ENCODE results near the gene TRIM71. TPM values are rescaled to one million over a fixed set of nuclear protein-coding genes. Genes with fewer than 3 reads are reported as not detected.

Gene TRIM71
- total RNA-seq, 4 donors from 2014 or later = not detected

DNA sequence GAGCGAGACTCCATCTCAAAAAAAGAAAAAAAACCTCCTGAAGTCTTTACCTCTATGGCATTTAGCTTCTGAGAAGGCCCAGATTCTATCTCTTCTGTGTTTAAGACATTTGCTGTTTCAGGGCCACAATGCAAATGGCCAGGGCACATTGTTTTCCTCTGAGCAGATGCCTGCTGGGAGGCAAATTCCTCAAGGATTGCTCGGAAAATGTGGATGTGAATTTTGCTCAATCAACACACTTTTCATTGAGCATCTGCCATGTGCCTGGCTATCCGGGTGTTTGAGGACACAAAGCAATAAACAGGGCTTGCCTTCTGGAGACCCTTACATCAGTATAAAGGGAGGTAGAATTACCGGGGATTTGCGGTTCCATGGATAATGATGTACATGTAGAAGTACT lies 20.0 kb downstream of the TRIM71 start:
- intact Hi-C loops (cut with DNase I; ENCODE audit: low total_unique reads) (no loop called here), in situ Hi-C loops (cut with MboI; ENCODE audit: low pct_ligation_motif_present in 1 of 4, low pct_unique_long_range_greater_than_20kb in 1 of 4, low sequenced_read_pairs in 3 of 4) (no loop called here)
- H3K27me3 ChIP-seq = peaks cover 11% of the 10 kb centered on the region
- no peak for DNase-seq
- H3K27ac ChIP-seq = no peak overlapping the region
- H3K4me1 ChIP-seq = no peaks in the 10 kb centered on the region
- no peaks in the 10 kb centered on the region for H3K36me3 ChIP-seq
- no peaks in the 10 kb centered on the region for H3K9me3 ChIP-seq
- no peak overlapping the region for H3K4me3 ChIP-seq
- no peak for TF ChIP-seq EP300 (IDR thresholded peaks at IDR 0.05; ENCODE audit: low read depth)
- no peak for TF ChIP-seq POLR2AphosphoS5 (IDR thresholded peaks at IDR 0.05)
- no peak for TF ChIP-seq CTCF (IDR thresholded peaks at IDR 0.05)
- TF ChIP-seq POLR2A (IDR thresholded peaks at IDR 0.05) = no peak
- WGBS, 2 donors (ENCODE audit: low coverage in 1 of 2) = 87 to 90% methylated on average over 4 to 5 of the region's 5 CpGs

- in situ Hi-C loops (cut with MboI; ENCODE audit: low pct_ligation_motif_present in 1 of 4, low pct_unique_long_range_greater_than_20kb in 1 of 4, low sequenced_read_pairs in 3 of 4) (no loop called here), intact Hi-C loops (cut with DNase I; ENCODE audit: low total_unique reads) (no loop called here)
- Histone ChIP-seq H3K9me3 (no peaks in the 10 kb centered on the region), H3K4me3 (no peak overlapping the region), H3K27me3 (peaks cover 2% of the 10 kb centered on the region), H3K27ac (no peak overlapping the region), H3K4me1 (no peaks in the 10 kb centered on the region), H3K36me3 (no peaks in the 10 kb centered on the region)
- no peak for DNase-seq
- TF ChIP-seq CTCF (IDR thresholded peaks at IDR 0.05) (no peak), EP300 (IDR thresholded peaks at IDR 0.05; ENCODE audit: low read depth) (no peak), POLR2AphosphoS5 (IDR thresholded peaks at IDR 0.05) (no peak), POLR2A (IDR thresholded peaks at IDR 0.05) (no peak)
- WGBS, 2 donors (ENCODE audit: low coverage in 1 of 2) = 35 to 57% methylated on average over 2 to 4 of the region's 4 CpGs
Observed at GRCh38 chr3:32839714-32840085, 21.9 kb downstream of the TRIM71 start.

DNA sequence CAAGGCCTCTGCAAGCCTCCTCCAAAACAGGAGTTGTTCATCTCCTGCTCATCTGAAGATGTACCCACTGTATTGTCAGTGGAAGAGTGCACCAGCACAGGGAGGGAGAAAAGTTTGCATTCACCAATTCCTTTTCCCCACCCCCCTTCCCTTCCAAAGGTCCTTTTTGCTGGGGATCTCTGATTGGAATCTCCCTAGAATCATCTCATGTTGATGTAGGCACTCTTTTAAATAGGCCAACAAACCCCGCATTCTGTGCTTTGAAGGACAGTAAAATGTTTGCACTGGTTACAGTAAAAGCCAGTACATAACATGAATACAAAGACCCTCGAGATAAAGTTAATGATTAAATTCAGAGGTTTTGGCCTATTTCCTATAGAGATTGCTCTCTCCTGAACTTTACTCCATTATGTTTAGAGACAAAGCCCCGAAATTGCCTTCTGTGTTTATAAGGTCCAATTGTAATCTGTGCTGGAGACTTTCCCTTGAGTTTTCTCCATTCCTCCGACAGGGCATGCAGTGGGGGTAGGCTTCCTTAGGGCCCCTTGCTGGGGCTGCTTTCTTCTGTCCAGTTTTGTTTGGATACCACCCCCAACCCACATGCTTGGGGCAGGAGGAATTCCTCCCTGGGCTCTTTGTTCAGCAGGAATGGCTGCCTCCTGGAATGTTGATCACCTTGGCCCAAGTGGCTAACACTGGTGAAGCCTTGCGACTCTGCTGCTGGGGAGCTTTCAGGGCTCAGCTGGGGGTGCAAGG lies 22.5 kb downstream of the TRIM71 start:
- 59 to 72% methylated on average over 2 to 5 of the region's 5 CpGs for WGBS, 2 donors (ENCODE audit: low coverage in 1 of 2)
- Histone ChIP-seq H3K4me3 (no peak overlapping the region), H3K9me3 (no peaks in the 10 kb centered on the region), H3K27me3 (no peaks in the 10 kb centered on the region), H3K36me3 (no peaks in the 10 kb centered on the region), H3K4me1 (no peaks in the 10 kb centered on the region), H3K27ac (no peak overlapping the region)
- TF ChIP-seq POLR2A (IDR thresholded peaks at IDR 0.05) (no peak), CTCF (IDR thresholded peaks at IDR 0.05) (no peak), EP300 (IDR thresholded peaks at IDR 0.05; ENCODE audit: low read depth) (no peak)
- intact Hi-C loops (cut with DNase I; ENCODE audit: low total_unique reads) = no loop called here
- in situ Hi-C loops (cut with MboI; ENCODE audit: low pct_ligation_motif_present in 1 of 4, low pct_unique_long_range_greater_than_20kb in 1 of 4, low sequenced_read_pairs in 3 of 4) = no loop called here
- DNase-seq = no peak

GRCh38 chr3:32841341-32841740 lies 23.5 kb downstream of the TRIM71 start:
- intact Hi-C loops (cut with DNase I; ENCODE audit: low total_unique reads) = no loop called here

More at GRCh38 chr3:32841341-32841740, 23.5 kb downstream of the TRIM71 start:
- Histone ChIP-seq H3K36me3 (no peaks in the 10 kb centered on the region), H3K9me3 (no peaks in the 10 kb centered on the region), H3K27ac (no peak overlapping the region), H3K27me3 (no peaks in the 10 kb centered on the region), H3K4me1 (no peaks in the 10 kb centered on the region), H3K4me3 (no peak overlapping the region)
- 60 to 77% methylated on average over 7 to 12 of the region's 12 CpGs for WGBS, 2 donors (ENCODE audit: low coverage in 1 of 2)
- no peak for DNase-seq
- in situ Hi-C loops (cut with MboI; ENCODE audit: low pct_ligation_motif_present in 1 of 4, low pct_unique_long_range_greater_than_20kb in 1 of 4, low sequenced_read_pairs in 3 of 4) = no loop called here
- no peak for TF ChIP-seq EP300 (IDR thresholded peaks at IDR 0.05; ENCODE audit: low read depth)
- TF ChIP-seq POLR2A (IDR thresholded peaks at IDR 0.05) = no peak
- TF ChIP-seq CTCF (IDR thresholded peaks at IDR 0.05) = no peak
- no peak for TF ChIP-seq POLR2AphosphoS5 (IDR thresholded peaks at IDR 0.05)

Measured in transverse colon (tissue), 4 donors.